ENCODE data around the gene FETUB.

DNA sequence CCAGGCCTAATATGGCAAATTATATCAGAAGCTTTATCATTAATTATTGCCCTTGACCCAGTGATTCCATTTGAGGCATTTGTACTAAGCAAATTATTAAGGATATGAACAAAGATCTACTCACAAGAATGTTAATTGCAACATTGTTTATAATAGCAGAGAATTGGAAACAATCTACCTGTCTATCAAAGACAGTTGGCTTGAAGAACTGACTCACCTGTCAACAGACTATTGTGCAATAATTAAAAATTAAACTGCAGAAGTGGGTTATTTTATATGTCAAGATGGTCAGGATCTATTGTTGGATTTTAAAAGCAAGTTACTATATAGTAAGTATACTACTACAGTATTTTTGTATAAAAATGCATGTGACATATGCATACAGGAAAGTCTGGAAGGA lies 6.7 kb upstream of the FETUB start:
- TF ChIP-seq, protein P1, sequence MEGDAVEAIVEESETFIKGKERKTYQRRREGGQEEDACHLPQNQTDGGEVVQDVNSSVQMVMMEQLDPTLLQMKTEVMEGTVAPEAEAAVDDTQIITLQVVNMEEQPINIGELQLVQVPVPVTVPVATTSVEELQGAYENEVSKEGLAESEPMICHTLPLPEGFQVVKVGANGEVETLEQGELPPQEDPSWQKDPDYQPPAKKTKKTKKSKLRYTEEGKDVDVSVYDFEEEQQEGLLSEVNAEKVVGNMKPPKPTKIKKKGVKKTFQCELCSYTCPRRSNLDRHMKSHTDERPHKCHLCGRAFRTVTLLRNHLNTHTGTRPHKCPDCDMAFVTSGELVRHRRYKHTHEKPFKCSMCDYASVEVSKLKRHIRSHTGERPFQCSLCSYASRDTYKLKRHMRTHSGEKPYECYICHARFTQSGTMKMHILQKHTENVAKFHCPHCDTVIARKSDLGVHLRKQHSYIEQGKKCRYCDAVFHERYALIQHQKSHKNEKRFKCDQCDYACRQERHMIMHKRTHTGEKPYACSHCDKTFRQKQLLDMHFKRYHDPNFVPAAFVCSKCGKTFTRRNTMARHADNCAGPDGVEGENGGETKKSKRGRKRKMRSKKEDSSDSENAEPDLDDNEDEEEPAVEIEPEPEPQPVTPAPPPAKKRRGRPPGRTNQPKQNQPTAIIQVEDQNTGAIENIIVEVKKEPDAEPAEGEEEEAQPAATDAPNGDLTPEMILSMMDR (conservative IDR thresholded peaks at IDR 0.05), result no peak
- TF ChIP-seq ZFX (IDR thresholded peaks at IDR 0.05), result no peak

All from C4-2B (cell line).